Left ventricle myocardium inferior (tissue), 1 donor: Measurements from ENCODE around the gene LARP4. TPM values are rescaled to one million over a fixed set of nuclear protein-coding genes. Genes with fewer than 3 reads are reported as not detected.

Experiments
- DNase-seq: peaks from one replicate; pipeline ENCODE4 v3.0.0-alpha.2; 2020
- H3K27ac ChIP-seq: fragments of 200-600 bp; replicated peaks from 2 replicates; pipeline ENCODE4 v1.8.0; 2021
- H3K27me3 ChIP-seq: fragments of 200-600 bp; 2 replicates; pipeline ENCODE4 v1.8.0; 2021; ENCODE audit warnings: low read depth
- H3K36me3 ChIP-seq: fragments of 200-600 bp; 2 replicates; pipeline ENCODE4 v1.8.0; 2021
- H3K4me1 ChIP-seq: fragments of 200-600 bp; 2 replicates; pipeline ENCODE4 v1.8.0; 2021
- H3K4me3 ChIP-seq: fragments of 200-600 bp; 2 replicates; pipeline ENCODE4 v1.8.0; 2021; ENCODE audit warnings: mild to moderate bottlenecking, moderate library complexity
- H3K9me3 ChIP-seq: fragments of 200-600 bp; replicated peaks from 2 replicates; pipeline ENCODE4 v1.8.0; 2021
- CTCF ChIP-seq: fragments of 200-600 bp; IDR thresholded peaks from 2 replicates; pipeline ENCODE4 v1.8.0; 2021; ENCODE audit warnings: antibody characterized with exemption, mild to moderate bottlenecking, borderline replicate concordance
- intact Hi-C: fragments of 100-400 bp; cut with micrococcal nuclease; formaldehyde crosslinking; loops from one replicate; pipeline ENCODE4 v1.11.0; 2022
- total RNA-seq: library from RNA; stranded (reverse); fragmentation: NEBNext Ultra II Directional; extraction: Animal tissue kit (Norgen Biotek cat#: 25700); gene quantifications from one replicate; pipeline ENCODE4 v1.2.1, GENCODE V29; 2021
- donor health status: DM: no; HTN: yes; CAD: no; lungs with severe emphysema.

The LARP4 gene
- total RNA-seq, 1 donor from 2014 or later = 69.0 TPM

GRCh38 chr12:50508970-50509663 is 108.4 kb downstream of the LARP4 start:
- intact Hi-C loops = no loop called here
- H3K4me1 ChIP-seq = peaks cover 62% of the 10 kb centered on the region

GRCh38 chr12:50514526-50515276 is 114.0 kb downstream of the LARP4 start:
- H3K27ac ChIP-seq = no peak overlapping the region
- no peak for TF ChIP-seq CTCF

More at GRCh38 chr12:50508970-50509663, 108.4 kb downstream of the LARP4 start:
- Histone ChIP-seq H3K9me3 (no peaks in the 10 kb centered on the region), H3K27me3 (no peaks in the 10 kb centered on the region), H3K27ac (peak overlapping the region; percentile 1), H3K36me3 (no peaks in the 10 kb centered on the region), H3K4me3 (no peak overlapping the region)
- no peak for TF ChIP-seq CTCF
- no peak for DNase-seq

GRCh38 chr12:50515587-50515986 is 114.9 kb downstream of the LARP4 start:
- DNase-seq = no peak
- no peak overlapping the region for H3K4me3 ChIP-seq
- H3K27me3 ChIP-seq = no peaks in the 10 kb centered on the region
- intact Hi-C loops = no loop called here
- no peaks in the 10 kb centered on the region for H3K36me3 ChIP-seq
- no peak overlapping the region for H3K27ac ChIP-seq
- H3K9me3 ChIP-seq = no peaks in the 10 kb centered on the region
- TF ChIP-seq CTCF = no peak
- peaks cover 54% of the 10 kb centered on the region for H3K4me1 ChIP-seq

More at GRCh38 chr12:50514526-50515276, 114.0 kb downstream of the LARP4 start:
- DNase-seq = no peak
- Histone ChIP-seq H3K4me1 (peaks cover 54% of the 10 kb centered on the region), H3K4me3 (no peak overlapping the region), H3K9me3 (no peaks in the 10 kb centered on the region), H3K36me3 (no peaks in the 10 kb centered on the region), H3K27me3 (no peaks in the 10 kb centered on the region)
- intact Hi-C loops = no loop called here

GRCh38 chr12:50517421-50518048 is 116.8 kb downstream of the LARP4 start:
- no peak overlapping the region for H3K4me3 ChIP-seq
- no peak for DNase-seq
- intact Hi-C loops = no loop called here
- peak overlapping the region; percentile 50 for H3K27ac ChIP-seq
- no peak for TF ChIP-seq CTCF
- peaks cover 65% of the 10 kb centered on the region for H3K4me1 ChIP-seq
- H3K36me3 ChIP-seq = no peaks in the 10 kb centered on the region
- no peaks in the 10 kb centered on the region for H3K9me3 ChIP-seq
- no peaks in the 10 kb centered on the region for H3K27me3 ChIP-seq

GRCh38 chr12:50518090-50518489 is 117.4 kb downstream of the LARP4 start:
- Histone ChIP-seq H3K9me3 (no peaks in the 10 kb centered on the region), H3K36me3 (no peaks in the 10 kb centered on the region), H3K4me1 (peaks cover 65% of the 10 kb centered on the region), H3K27ac (peak overlapping the region; percentile 50), H3K4me3 (no peak overlapping the region), H3K27me3 (no peaks in the 10 kb centered on the region)
- intact Hi-C loops = no loop called here
- no peak for TF ChIP-seq CTCF
- no peak for DNase-seq
